ENCODE results near the gene NUTM2F.
"Not testable (repeated sequence)": the region's sequence is repeated elsewhere in the genome, so short reads cannot be mapped to it uniquely, and the experiment has no call there.

- TF ChIP-seq, protein P1, sequence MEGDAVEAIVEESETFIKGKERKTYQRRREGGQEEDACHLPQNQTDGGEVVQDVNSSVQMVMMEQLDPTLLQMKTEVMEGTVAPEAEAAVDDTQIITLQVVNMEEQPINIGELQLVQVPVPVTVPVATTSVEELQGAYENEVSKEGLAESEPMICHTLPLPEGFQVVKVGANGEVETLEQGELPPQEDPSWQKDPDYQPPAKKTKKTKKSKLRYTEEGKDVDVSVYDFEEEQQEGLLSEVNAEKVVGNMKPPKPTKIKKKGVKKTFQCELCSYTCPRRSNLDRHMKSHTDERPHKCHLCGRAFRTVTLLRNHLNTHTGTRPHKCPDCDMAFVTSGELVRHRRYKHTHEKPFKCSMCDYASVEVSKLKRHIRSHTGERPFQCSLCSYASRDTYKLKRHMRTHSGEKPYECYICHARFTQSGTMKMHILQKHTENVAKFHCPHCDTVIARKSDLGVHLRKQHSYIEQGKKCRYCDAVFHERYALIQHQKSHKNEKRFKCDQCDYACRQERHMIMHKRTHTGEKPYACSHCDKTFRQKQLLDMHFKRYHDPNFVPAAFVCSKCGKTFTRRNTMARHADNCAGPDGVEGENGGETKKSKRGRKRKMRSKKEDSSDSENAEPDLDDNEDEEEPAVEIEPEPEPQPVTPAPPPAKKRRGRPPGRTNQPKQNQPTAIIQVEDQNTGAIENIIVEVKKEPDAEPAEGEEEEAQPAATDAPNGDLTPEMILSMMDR (IDR thresholded peaks at IDR 0.05) = not testable (repeated sequence)
- TF ChIP-seq POLR2A (IDR thresholded peaks at IDR 0.05) = not testable (repeated sequence)
Observed at GRCh38 chr9:94351901-94352723, 23.7 kb upstream of the NUTM2F start.
